Testis (tissue), 3 donors: ENCODE results near the gene NTN4. TPM values are rescaled to one million over a fixed set of nuclear protein-coding genes. Genes with fewer than 3 reads are reported as not detected.

Experiments used
- DNase-seq: peaks from one replicate; pipeline ENCODE4 v3.0.0-alpha.2; 2019
- H3K27ac ChIP-seq, 2 donors: fragments of 200-600 bp; sonication (generic); one replicate each; pipeline ENCODE4 v1.5.1; 2019
- H3K27me3 ChIP-seq: fragments of 200-600 bp; sonication (generic); one replicate; pipeline ENCODE4 v1.5.1; 2019
- H3K36me3 ChIP-seq: fragments of 200-600 bp; sonication (generic); one replicate; pipeline ENCODE4 v1.5.1; 2017; ENCODE audit warnings: low read depth; ENCODE audit errors: missing control alignments
- H3K4me1 ChIP-seq: fragments of 200-600 bp; sonication (generic); one replicate; pipeline ENCODE4 v1.5.1; 2019
- H3K4me3 ChIP-seq, 2 donors: fragments of 200-600 bp; sonication (generic); one replicate each; pipeline ENCODE4 v1.5.1; 2017 to 2019
- H3K9me3 ChIP-seq: fragments of 200-600 bp; sonication (generic); one replicate; pipeline ENCODE4 v1.5.1; 2017
- POLR2A ChIP-seq: fragments of 450-650 bp; IDR thresholded peaks from one replicate; pipeline ENCODE4 v1.6.1; 2017; ENCODE audit warnings: antibody characterized with exemption, mild to moderate bottlenecking, moderate library complexity
- WGBS, 2 donors: methylation state at CpG; one replicate each; pipeline ENCODE4 v1.1.5; 2018; 5-methylcytosine and 5-hydroxymethylcytosine counted together
- intact Hi-C: fragments of 100-400 bp; cut with DNase I; formaldehyde crosslinking; loops from one replicate; pipeline ENCODE4 v1.15.1; 2023; ENCODE audit warnings: low total_unique reads
- polyA plus RNA-seq: library from polyadenylated mRNA; stranded (reverse); fragments of 350-450 nt; fragmentation: Illumina TruSeq; extraction: RNeasy Lipid Tissue Mini Kit (QIAGEN cat#74804); gene quantifications from one replicate; pipeline ENCODE4 v1.2.3, GENCODE V29; 2014; ENCODE audit warnings: low read depth, low replicate concordance; ENCODE audit not compliant: insufficient read depth
- total RNA-seq, 2 donors: library from RNA; depleted of rRNA; stranded (reverse); fragments of >200 nt; gene quantifications; one replicate each; pipeline ENCODE4 v1.2.3, GENCODE V29; 2016
- TF ChIP-seq, protein P1 (sequence below), 3 experiments: fragments of 450-650 bp in 2 of 3; fragments of 200-600 bp in 1 of 3; sonication (generic) in 1 of 3; IDR thresholded peaks; one replicate each; pipeline ENCODE4 v1.5.1; 2016 to 2019; ENCODE audit warnings: antibody characterized with exemption in 3 of 3, mild to moderate bottlenecking in 2 of 3, moderate library complexity in 1 of 3

NTN4 gene
- total and polyA plus RNA-seq, 3 donors from 2014 or later, result 15.9 to 84.9 (median 43.8) TPM

DNA sequence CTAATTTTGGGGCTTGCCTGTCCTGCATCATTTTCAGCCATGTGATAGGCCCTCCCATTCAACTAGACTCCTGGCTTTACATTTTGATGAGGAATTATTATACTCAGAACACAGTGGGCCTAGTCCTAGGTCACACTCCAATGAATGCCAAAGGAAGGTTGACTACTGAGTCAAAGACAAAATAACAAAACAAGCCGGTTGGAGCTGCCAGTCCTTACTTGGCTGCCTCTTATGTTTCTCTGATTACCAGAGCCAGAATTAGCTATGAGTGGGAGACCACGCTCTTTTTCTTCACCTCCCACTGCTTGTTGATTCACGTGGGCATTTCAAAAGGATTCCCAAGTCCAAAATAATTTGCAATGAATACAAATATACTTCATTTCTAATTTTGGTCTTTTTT is 161.2 kb downstream of the NTN4 start:
- WGBS, 2 donors, result 34 to 38% methylated on average over 3 of the region's 3 CpGs
- Histone ChIP-seq H3K27ac (peak overlapping the region; percentile 51 to 79), H3K4me1 (peaks cover 24% of the 10 kb centered on the region), H3K36me3 (no peaks in the 10 kb centered on the region), H3K4me3 (no peak overlapping the region), H3K27me3 (no peaks in the 10 kb centered on the region), H3K9me3 (no peaks in the 10 kb centered on the region)
- peak; percentile 31 for DNase-seq
- intact Hi-C loops, result loop anchor here (10.0 kb wide), 1 partner anchor 475 kb away; no protein-coding TSS in a partner anchor
- TF ChIP-seq, protein P1, sequence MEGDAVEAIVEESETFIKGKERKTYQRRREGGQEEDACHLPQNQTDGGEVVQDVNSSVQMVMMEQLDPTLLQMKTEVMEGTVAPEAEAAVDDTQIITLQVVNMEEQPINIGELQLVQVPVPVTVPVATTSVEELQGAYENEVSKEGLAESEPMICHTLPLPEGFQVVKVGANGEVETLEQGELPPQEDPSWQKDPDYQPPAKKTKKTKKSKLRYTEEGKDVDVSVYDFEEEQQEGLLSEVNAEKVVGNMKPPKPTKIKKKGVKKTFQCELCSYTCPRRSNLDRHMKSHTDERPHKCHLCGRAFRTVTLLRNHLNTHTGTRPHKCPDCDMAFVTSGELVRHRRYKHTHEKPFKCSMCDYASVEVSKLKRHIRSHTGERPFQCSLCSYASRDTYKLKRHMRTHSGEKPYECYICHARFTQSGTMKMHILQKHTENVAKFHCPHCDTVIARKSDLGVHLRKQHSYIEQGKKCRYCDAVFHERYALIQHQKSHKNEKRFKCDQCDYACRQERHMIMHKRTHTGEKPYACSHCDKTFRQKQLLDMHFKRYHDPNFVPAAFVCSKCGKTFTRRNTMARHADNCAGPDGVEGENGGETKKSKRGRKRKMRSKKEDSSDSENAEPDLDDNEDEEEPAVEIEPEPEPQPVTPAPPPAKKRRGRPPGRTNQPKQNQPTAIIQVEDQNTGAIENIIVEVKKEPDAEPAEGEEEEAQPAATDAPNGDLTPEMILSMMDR (IDR thresholded peaks at IDR 0.05), result no peak
- no peak for TF ChIP-seq POLR2A

GRCh38 chr12:95626854-95627253 is 163.7 kb downstream of the NTN4 start:
- Histone ChIP-seq H3K4me1 (peaks cover 24% of the 10 kb centered on the region), H3K27ac (peak overlapping the region; percentile 51 to 53), H3K36me3 (no peaks in the 10 kb centered on the region), H3K27me3 (no peaks in the 10 kb centered on the region), H3K4me3 (no peak overlapping the region), H3K9me3 (no peaks in the 10 kb centered on the region)
- intact Hi-C loops, result loop anchor here (10.0 kb wide), 1 partner anchor 478 kb away; no protein-coding TSS in a partner anchor
- no peak for TF ChIP-seq POLR2A
- TF ChIP-seq, protein P1 (IDR thresholded peaks at IDR 0.05), result no peak
- peak; percentile 43 for DNase-seq
- WGBS, 2 donors, result 28 to 46% methylated on average over 5 of the region's 5 CpGs

- Histone ChIP-seq H3K36me3 (no peaks in the 10 kb centered on the region), H3K4me3 (no peak overlapping the region), H3K27ac (peak overlapping the region in 1 of 2 donors; percentile 36), H3K4me1 (peaks cover 24% of the 10 kb centered on the region), H3K27me3 (no peaks in the 10 kb centered on the region), H3K9me3 (no peaks in the 10 kb centered on the region)
- no peak for TF ChIP-seq POLR2A
- TF ChIP-seq, protein P1 (IDR thresholded peaks at IDR 0.05), result no peak
- no peak for DNase-seq
- 70 to 74% methylated on average over 4 of the region's 4 CpGs for WGBS, 2 donors
- intact Hi-C loops, result loop anchor here (10.0 kb wide), 1 partner anchor 480 kb away; no protein-coding TSS in a partner anchor
Measured at GRCh38 chr12:95625012-95625411, 165.6 kb downstream of the NTN4 start.

DNA sequence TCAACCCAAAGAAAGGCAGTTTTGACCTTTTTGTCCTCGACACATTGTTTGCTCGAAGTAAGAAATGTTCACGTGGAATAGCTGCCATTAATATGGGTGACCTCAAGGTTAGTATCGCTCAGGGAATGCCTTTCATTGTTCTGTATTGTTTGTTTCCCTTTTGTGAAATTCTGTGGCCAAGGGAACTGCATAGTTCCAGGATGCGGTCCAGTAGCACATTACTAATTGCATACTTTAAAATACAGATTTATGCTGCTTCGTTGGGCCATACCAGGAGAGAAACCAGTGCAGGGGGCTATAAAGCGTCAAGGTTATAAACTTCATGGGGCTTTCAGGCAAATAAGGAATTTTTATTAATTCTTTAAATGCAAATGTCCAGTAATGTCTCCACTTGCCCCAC is 166.0 kb downstream of the NTN4 start:
- WGBS, 2 donors, result 61 to 65% methylated on average over 7 of the region's 7 CpGs
- Histone ChIP-seq H3K4me1 (peaks cover 24% of the 10 kb centered on the region), H3K36me3 (no peaks in the 10 kb centered on the region), H3K4me3 (no peak overlapping the region), H3K9me3 (no peaks in the 10 kb centered on the region), H3K27me3 (no peaks in the 10 kb centered on the region), H3K27ac (peak overlapping the region in 1 of 2 donors; percentile 30)
- DNase-seq, result no peak
- intact Hi-C loops, result loop anchor here (10.0 kb wide), 1 partner anchor 480 kb away; no protein-coding TSS in a partner anchor
- TF ChIP-seq, protein P1 (IDR thresholded peaks at IDR 0.05), result no peak
- no peak for TF ChIP-seq POLR2A
